Measurements from ENCODE around the gene DIP2B. TPM values are rescaled to one million over a fixed set of nuclear protein-coding genes. Genes with fewer than 3 reads are reported as not detected.

DIP2B gene
- total and polyA plus RNA-seq, 2 donors from 2014 or later: 4.6 to 23.3 TPM

- H3K4me1 ChIP-seq (ENCODE audit: control insufficient read depth in 2 of 3, insufficient read depth in 2 of 3, low read depth in 1 of 3, low read length in 3 of 3): no peaks in the 10 kb centered on the region
- no peak for FAIRE-seq
- no peak for DNase-seq
- TF ChIP-seq CTCF (IDR thresholded peaks at IDR 0.05; ENCODE audit: borderline replicate concordance, extremely low read depth, insufficient read depth): no peak
- no peak overlapping the region for H3K4me3 ChIP-seq (ENCODE audit: low read length in 3 of 3)
- no peak overlapping the region for H3K27ac ChIP-seq (ENCODE audit: low read depth in 2 of 2, low read length in 2 of 2)
- no peaks in the 10 kb centered on the region for H3K27me3 ChIP-seq (ENCODE audit: control insufficient read depth, insufficient read depth, low read length)
- intact Hi-C loops (cut with DNase I): no loop called here
- H3K36me3 ChIP-seq (ENCODE audit: control insufficient read depth in 2 of 3, insufficient read depth in 3 of 3, low read length in 3 of 3): peaks cover 6 to 15% (median 12%) of the 10 kb centered on the region in 3 donors
- H3K9me3 ChIP-seq (ENCODE audit: control insufficient read depth in 2 of 3, insufficient read depth in 1 of 3, low read length in 3 of 3): no peaks in the 10 kb centered on the region
- H3K9ac ChIP-seq (ENCODE audit: low read length in 3 of 3): no peak overlapping the region
These were observed 182.2 kb downstream of the DIP2B start for GRCh38 chr12:50686976-50687375.

- H3K9ac ChIP-seq (ENCODE audit: low read length in 3 of 3): no peak overlapping the region
- TF ChIP-seq CTCF (IDR thresholded peaks at IDR 0.05; ENCODE audit: borderline replicate concordance, extremely low read depth, insufficient read depth): no peak
- H3K9me3 ChIP-seq (ENCODE audit: control insufficient read depth in 2 of 3, insufficient read depth in 1 of 3, low read length in 3 of 3): no peaks in the 10 kb centered on the region
- H3K27me3 ChIP-seq (ENCODE audit: control insufficient read depth, insufficient read depth, low read length): no peaks in the 10 kb centered on the region
- DNase-seq (peak in 1 of 5 donors; percentile 8), FAIRE-seq (no peak)
- H3K4me3 ChIP-seq (ENCODE audit: low read length in 3 of 3): no peak overlapping the region
- no peak overlapping the region for H3K27ac ChIP-seq (ENCODE audit: low read depth in 2 of 2, low read length in 2 of 2)
- intact Hi-C loops (cut with DNase I): no loop called here
- H3K36me3 ChIP-seq (ENCODE audit: control insufficient read depth in 2 of 3, insufficient read depth in 3 of 3, low read length in 3 of 3): peaks cover 6 to 23% (median 21%) of the 10 kb centered on the region in 3 donors
- H3K4me1 ChIP-seq (ENCODE audit: control insufficient read depth in 2 of 3, insufficient read depth in 2 of 3, low read depth in 1 of 3, low read length in 3 of 3): no peaks in the 10 kb centered on the region
These were observed 184.7 kb downstream of the DIP2B start for GRCh38 chr12:50689437-50689836.

- FAIRE-seq: no peak
- H3K27me3 ChIP-seq (ENCODE audit: control insufficient read depth, insufficient read depth, low read length): no peaks in the 10 kb centered on the region
- peak in 3 of 5 donors; percentile 14 to 76 (median 34) for DNase-seq
- no peaks in the 10 kb centered on the region for H3K9me3 ChIP-seq (ENCODE audit: control insufficient read depth in 2 of 3, insufficient read depth in 1 of 3, low read length in 3 of 3)
- H3K4me1 ChIP-seq (ENCODE audit: control insufficient read depth in 2 of 3, insufficient read depth in 2 of 3, low read depth in 1 of 3, low read length in 3 of 3): no peaks in the 10 kb centered on the region
- H3K4me3 ChIP-seq (ENCODE audit: low read length in 3 of 3): no peak overlapping the region
- H3K27ac ChIP-seq (ENCODE audit: low read depth in 2 of 2, low read length in 2 of 2): peak overlapping the region in 1 of 2 donors; percentile 47
- H3K36me3 ChIP-seq (ENCODE audit: control insufficient read depth in 2 of 3, insufficient read depth in 3 of 3, low read length in 3 of 3): peaks cover 6 to 32% (median 22%) of the 10 kb centered on the region in 3 donors
- TF ChIP-seq CTCF (IDR thresholded peaks at IDR 0.05; ENCODE audit: borderline replicate concordance, extremely low read depth, insufficient read depth): no peak
- intact Hi-C loops (cut with DNase I): no loop called here
- peak overlapping the region in 1 of 3 donors; percentile 22 for H3K9ac ChIP-seq (ENCODE audit: low read length in 3 of 3)
These were observed 186.1 kb downstream of the DIP2B start for GRCh38 chr12:50690925-50691324.

GRCh38 chr12:50695961-50696360, 191.2 kb downstream of the DIP2B start:
- no peak overlapping the region for H3K9ac ChIP-seq (ENCODE audit: low read length in 3 of 3)
- no peak overlapping the region for H3K4me3 ChIP-seq (ENCODE audit: low read length in 3 of 3)
- H3K27me3 ChIP-seq (ENCODE audit: control insufficient read depth, insufficient read depth, low read length): no peaks in the 10 kb centered on the region
- no peaks in the 10 kb centered on the region for H3K9me3 ChIP-seq (ENCODE audit: control insufficient read depth in 2 of 3, insufficient read depth in 1 of 3, low read length in 3 of 3)
- H3K27ac ChIP-seq (ENCODE audit: low read depth in 2 of 2, low read length in 2 of 2): no peak overlapping the region
- DNase-seq: no peak
- TF ChIP-seq CTCF (IDR thresholded peaks at IDR 0.05; ENCODE audit: borderline replicate concordance, extremely low read depth, insufficient read depth): no peak
- H3K4me1 ChIP-seq (ENCODE audit: control insufficient read depth in 2 of 3, insufficient read depth in 2 of 3, low read depth in 1 of 3, low read length in 3 of 3): peaks cover 0 to 5% (median 0%) of the 10 kb centered on the region in 3 donors
- peaks cover 5 to 40% (median 29%) of the 10 kb centered on the region in 3 donors for H3K36me3 ChIP-seq (ENCODE audit: control insufficient read depth in 2 of 3, insufficient read depth in 3 of 3, low read length in 3 of 3)
- intact Hi-C loops (cut with DNase I): no loop called here
- FAIRE-seq: no peak
